B cell (primary cell): ENCODE measurements around the gene IFNL3. TPM values are rescaled to one million over a fixed set of nuclear protein-coding genes. Genes with fewer than 3 reads are reported as not detected.

Source experiments
- ATAC-seq: fragments of 200-7000 bp; cut with Tn5 transposase; one replicate; pipeline ENCODE4 v1.10.0; 2021; ENCODE audit warnings: low read depth, mild to moderate bottlenecking, moderate number of reproducible peaks, moderate library complexity
- CTCF ChIA-PET: fragments of 350-600 bp; sonication (Branson Sonifier 250); formaldehyde crosslinking; loops from one replicate; lab custom pipeline; 2021; ENCODE audit warnings: antibody characterized with exemption, inconsistent platforms; lab: Charles Lee
- POLR2A ChIA-PET: fragments of 350-600 bp; sonication (Branson Sonifier 250); formaldehyde crosslinking; loops from one replicate; lab custom pipeline; 2021; ENCODE audit warnings: antibody characterized with exemption; lab: Charles Lee
- DNase-seq: peaks from one replicate; pipeline ENCODE4 v3.0.0; 2013
- H2AFZ ChIP-seq: 2 replicates; pipeline ENCODE4 v1.6.1; 2012; ENCODE audit warnings: mild to moderate bottlenecking, low read depth, low read length; ENCODE audit not compliant: insufficient read depth, poor library complexity, severe bottlenecking
- H3K27ac ChIP-seq, 2 donors: 1 replicate in 1 of 2; 2 replicates in 1 of 2; pipeline ENCODE4 v1.5.1; 2012 to 2013; ENCODE audit warnings: low read length in 2 of 2, mild to moderate bottlenecking in 2 of 2, moderate library complexity in 1 of 2
- H3K27me3 ChIP-seq, 4 experiments: fragments of 200-600 bp in 1 of 4; sonication (generic) in 1 of 4; replicated peaks in 1 of 4; 1 replicate in 2 of 4; 2 replicates in 2 of 4; pipeline versions ENCODE4 v1.6.1 to v1.7.0; 2013 to 2016; ENCODE audit warnings: low read length in 3 of 4, mild to moderate bottlenecking in 2 of 4, mixed read lengths in 1 of 4, moderate library complexity in 1 of 4; ENCODE audit not compliant: insufficient read depth in 4 of 4, control insufficient read depth in 3 of 4; ENCODE audit errors: control extremely low read depth in 1 of 4
- H3K36me3 ChIP-seq, 2 experiments: replicated peaks in 1 of 2; 1 replicate in 1 of 2; 2 replicates in 1 of 2; pipeline versions ENCODE4 v1.6.1 to v1.7.1; 2013; ENCODE audit warnings: low read length in 1 of 2; ENCODE audit not compliant: insufficient read depth in 2 of 2, control insufficient read depth in 1 of 2; ENCODE audit errors: control extremely low read depth in 1 of 2, extremely low read depth in 1 of 2
- H3K4me1 ChIP-seq, 2 donors: fragments of 200-600 bp in 1 of 2; sonication (generic) in 1 of 2; 1 replicate in 1 of 2; 2 replicates in 1 of 2; pipeline versions ENCODE4 v1.5.1 to v1.6.1; 2013 to 2017; ENCODE audit warnings: low read length in 2 of 2; ENCODE audit not compliant: control insufficient read depth in 2 of 2, insufficient read depth in 2 of 2
- H3K4me2 ChIP-seq: replicated peaks from 2 replicates; pipeline ENCODE3; 2012; ENCODE audit warnings: mild to moderate bottlenecking, low read depth, low read length; ENCODE audit not compliant: poor library complexity, severe bottlenecking
- H3K4me3 ChIP-seq, 5 experiments: fragments of 200-600 bp in 1 of 5; sonication (generic) in 1 of 5; 1 replicate in 3 of 5; 2 replicates in 2 of 5; pipeline versions ENCODE4 v1.5.1 to v1.7.0; 2011 to 2016; ENCODE audit warnings: low read length in 4 of 5, mild to moderate bottlenecking in 4 of 5, low read depth in 2 of 5, control low read depth in 1 of 5, moderate library complexity in 1 of 5; ENCODE audit not compliant: insufficient read depth in 1 of 5; ENCODE audit errors: control extremely low read depth in 1 of 5, extremely low read depth in 1 of 5
- H3K79me2 ChIP-seq: fragments of 200-600 bp; sonication (generic); one replicate; pipeline ENCODE4 v1.6.0; 2016; ENCODE audit warnings: low read length; ENCODE audit not compliant: control insufficient read depth, insufficient read depth
- H3K9ac ChIP-seq: fragments of 200-600 bp; sonication (generic); 2 replicates; pipeline ENCODE4 v1.6.1; 2017; ENCODE audit warnings: mild to moderate bottlenecking, low read length, moderate library complexity
- H3K9me3 ChIP-seq, 3 donors: one replicate each; pipeline versions ENCODE4 v1.6.1 to v1.7.1; 2013; ENCODE audit warnings: low read length in 2 of 3; ENCODE audit not compliant: control insufficient read depth in 2 of 3, insufficient read depth in 1 of 3; ENCODE audit errors: control extremely low read depth in 1 of 3
- H4K20me1 ChIP-seq: 2 replicates; pipeline ENCODE4 v1.6.0; 2012; ENCODE audit warnings: mild to moderate bottlenecking, low read length; ENCODE audit not compliant: insufficient read depth, control insufficient read depth, poor library complexity, severe bottlenecking
- H3K27ac Mint-ChIP-seq: one replicate; pipeline ENCODE4 v1.8.0; 2021; ENCODE audit warnings: mixed read lengths
- H3K27me3 Mint-ChIP-seq: one replicate; pipeline ENCODE4 v1.8.0; 2021; ENCODE audit warnings: mixed read lengths
- H3K4me1 Mint-ChIP-seq: one replicate; pipeline ENCODE4 v1.8.0; 2021; ENCODE audit warnings: mixed read lengths
- H3K4me3 Mint-ChIP-seq: one replicate; pipeline ENCODE4 v1.8.0; 2021; ENCODE audit warnings: mixed read lengths
- H3K9me3 Mint-ChIP-seq: one replicate; pipeline ENCODE4 v1.8.0; 2022; ENCODE audit warnings: mixed read lengths; ENCODE audit not compliant: insufficient read depth
- CTCF ChIP-seq: fragments of 200-600 bp; IDR thresholded peaks from one replicate; pipeline ENCODE4 v1.8.0; 2022; ENCODE audit warnings: antibody characterized with exemption, mild to moderate bottlenecking
- EZH2 ChIP-seq: IDR thresholded peaks from 2 replicates; pipeline ENCODE4 v1.6.1; 2012; ENCODE audit warnings: borderline replicate concordance, low read depth, mild to moderate bottlenecking, moderate library complexity, low read length; ENCODE audit not compliant: insufficient read depth, poor library complexity, severe bottlenecking
- WGBS: methylation state at CpG from one replicate; pipeline ENCODE4 v1.1.5; 2013; ENCODE audit warnings: missing lambda C conversion rate; ENCODE audit not compliant: insufficient coverage; 5-methylcytosine and 5-hydroxymethylcytosine counted together
- intact Hi-C: fragments of 100-400 bp; cut with micrococcal nuclease; formaldehyde crosslinking; loops from one replicate; pipeline ENCODE4 v1.10.0; 2022
- polyA plus RNA-seq: library from polyadenylated mRNA; depleted of rRNA; stranded (reverse); fragments of >200 nt; gene quantifications from 2 replicates; pipeline ENCODE4 v1.2.3, GENCODE V29; 2012
- total RNA-seq, 2 donors: library from RNA; stranded (reverse); fragments of 120-200 nt in 1 of 2; gene quantifications; 1 replicate in 1 of 2; 2 replicates in 1 of 2; pipeline versions ENCODE4 v1.2.3 to v1.2.4, GENCODE V29; 2013 to 2022

IFNL3 gene
- total and polyA plus RNA-seq, 2 donors (not counting 1 experiment from before 2014, with no cell fraction given), result not detected

DNA sequence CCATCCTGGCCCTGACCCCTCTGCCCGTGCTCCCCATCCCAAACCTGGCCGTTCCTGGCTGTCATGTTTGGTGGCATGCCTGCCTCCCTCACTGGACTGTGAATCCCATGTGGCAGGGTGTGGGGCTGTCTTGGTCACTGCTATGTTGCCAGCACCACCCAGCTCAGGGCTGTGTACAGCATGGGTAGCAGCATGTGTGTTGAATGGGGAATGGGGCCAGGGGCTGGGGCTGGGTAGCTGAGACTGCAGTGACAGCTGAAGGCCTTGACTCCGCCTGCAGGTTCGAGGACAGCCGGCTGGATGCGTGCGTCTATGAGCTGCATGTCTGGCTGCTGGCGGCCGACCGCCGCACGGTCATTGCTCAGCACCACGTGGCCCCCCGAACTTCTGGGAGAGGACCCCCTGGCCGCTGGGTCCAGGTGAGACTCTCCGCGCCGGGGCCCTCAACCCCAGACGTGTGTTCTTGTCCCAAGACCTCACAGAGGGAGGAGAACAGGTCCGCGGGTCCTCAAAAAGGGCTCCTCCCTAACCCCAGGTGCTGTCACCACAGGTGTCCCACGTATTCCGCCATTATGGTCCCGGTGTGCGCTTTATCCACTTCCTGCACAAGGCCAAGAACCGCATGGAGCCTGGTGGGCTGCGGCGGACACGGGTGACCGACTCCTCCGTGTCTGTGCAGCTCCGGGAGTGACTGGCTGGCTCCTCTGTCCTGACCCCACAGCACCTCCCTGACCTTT, 44.6 kb downstream of the IFNL3 start:
- H3K27ac ChIP-seq, result no peak overlapping the region
- POLR2A ChIA-PET, result no interaction called here
- no peak overlapping the region for H3K9ac ChIP-seq
- DNase-seq (no peak), ATAC-seq (no peak)
- no peaks in the 10 kb centered on the region for H3K9me3 ChIP-seq
- no peaks in the 10 kb centered on the region for H3K79me2 ChIP-seq
- CTCF ChIA-PET, result no interaction called here
- intact Hi-C loops, result no loop called here
- 90% methylated on average over 31 of the region's 32 CpGs for WGBS
- no peak overlapping the region for H2AFZ ChIP-seq
- no peak overlapping the region for H3K4me3 ChIP-seq
- H3K4me1 ChIP-seq, result peaks cover 0 to 18% of the 10 kb centered on the region in 2 donors
- peaks cover 0 to 68% (median 23%) of the 10 kb centered on the region in 4 experiments for H3K27me3 ChIP-seq
- H3K36me3 ChIP-seq, result no peaks in the 10 kb centered on the region
- Mint-ChIP-seq H3K27me3 (peaks cover 70% of the 10 kb centered on the region), H3K4me3 (no peak overlapping the region), H3K4me1 (peaks cover 11% of the 10 kb centered on the region), H3K9me3 (no peaks in the 10 kb centered on the region), H3K27ac (no peak overlapping the region)
- TF ChIP-seq EZH2 (no peak), CTCF (no peak)
- no peak overlapping the region for H3K4me2 ChIP-seq
- no peaks in the 10 kb centered on the region for H4K20me1 ChIP-seq

- 68% methylated on average over 8 of the region's 11 CpGs for WGBS
- Histone ChIP-seq H3K36me3 (no peaks in the 10 kb centered on the region), H3K4me3 (no peak overlapping the region), H2AFZ (no peak overlapping the region), H3K4me1 (peaks cover 0 to 18% of the 10 kb centered on the region in 2 donors), H3K79me2 (no peaks in the 10 kb centered on the region), H3K27ac (no peak overlapping the region), H3K9me3 (no peaks in the 10 kb centered on the region), H3K27me3 (peaks cover 0 to 74% (median 23%) of the 10 kb centered on the region in 4 experiments), H3K4me2 (no peak overlapping the region), H4K20me1 (no peaks in the 10 kb centered on the region), H3K9ac (no peak overlapping the region)
- DNase-seq (no peak), ATAC-seq (no peak)
- Mint-ChIP-seq H3K9me3 (no peaks in the 10 kb centered on the region), H3K27me3 (peaks cover 65% of the 10 kb centered on the region), H3K27ac (no peak overlapping the region), H3K4me1 (peaks cover 13% of the 10 kb centered on the region), H3K4me3 (no peak overlapping the region)
- intact Hi-C loops, result no loop called here
- ChIA-PET CTCF (no interaction called here), POLR2A (no interaction called here)
- TF ChIP-seq CTCF (no peak), EZH2 (no peak)
Measured at GRCh38 chr19:39199025-39199424, 45.8 kb downstream of the IFNL3 start.
